Astrocyte (in vitro differentiated cells and primary cell): Measurements from ENCODE around the gene PRR20A.
"Not testable (repeated sequence)": the region's sequence is repeated elsewhere in the genome, so short reads cannot be mapped to it uniquely, and the experiment has no call there.

Experiments
- CTCF ChIP-seq: IDR thresholded peaks from 2 replicates; pipeline ENCODE4 v1.5.1; 2011; ENCODE audit warnings: low read depth, mild to moderate bottlenecking, inconsistent platforms, low read length, moderate library complexity; ENCODE audit not compliant: insufficient read depth
- EZH2 ChIP-seq: IDR thresholded peaks from 2 replicates; pipeline ENCODE4 v1.6.1; 2012; ENCODE audit warnings: mild to moderate bottlenecking, low read length, inconsistent platforms; ENCODE audit not compliant: insufficient read depth

GRCh38 chr13:57147188-57147587 is 6.5 kb downstream of the PRR20A start, which contains the start of gene PRR20B:
- not testable (repeated sequence) for TF ChIP-seq CTCF, EZH2
